M059J (cell line): ENCODE results near the gene GLIS1. TPM values are rescaled to one million over a fixed set of nuclear protein-coding genes. Genes with fewer than 3 reads are reported as not detected.

Experiments used
- DNase-seq: peaks from one replicate; pipeline ENCODE4 v3.0.0-alpha.2; 2012; ENCODE audit warnings: low read depth
- total RNA-seq: library from RNA; depleted of rRNA; stranded (reverse); fragments of >200 nt; shearing (Covaris generic); gene quantifications from 2 replicates; pipeline ENCODE4 v1.2.3, GENCODE V29; 2014

The GLIS1 gene
- total RNA-seq, 1 experiment from 2014 or later, result 3.0 TPM

DNA sequence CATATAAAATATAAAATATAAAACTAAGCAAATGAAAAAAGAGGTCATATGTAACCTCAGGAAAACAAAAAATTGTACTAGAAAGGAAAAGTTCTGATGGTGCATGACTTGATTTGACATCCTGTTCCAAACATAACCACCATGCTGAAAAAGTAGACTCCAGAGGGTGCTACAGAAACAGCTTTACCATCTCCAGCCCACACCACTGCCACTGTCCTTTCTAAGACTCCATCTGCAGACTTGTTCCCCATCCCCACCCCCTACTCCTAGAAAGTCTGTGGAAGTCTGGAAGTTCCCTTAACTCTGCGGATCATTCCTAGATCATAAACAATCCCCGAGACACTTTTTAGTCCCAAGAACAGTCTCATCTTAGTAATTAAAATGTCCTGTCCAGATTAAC lies 20.5 kb downstream of the GLIS1 start:
- DNase-seq, result no peak

DNA sequence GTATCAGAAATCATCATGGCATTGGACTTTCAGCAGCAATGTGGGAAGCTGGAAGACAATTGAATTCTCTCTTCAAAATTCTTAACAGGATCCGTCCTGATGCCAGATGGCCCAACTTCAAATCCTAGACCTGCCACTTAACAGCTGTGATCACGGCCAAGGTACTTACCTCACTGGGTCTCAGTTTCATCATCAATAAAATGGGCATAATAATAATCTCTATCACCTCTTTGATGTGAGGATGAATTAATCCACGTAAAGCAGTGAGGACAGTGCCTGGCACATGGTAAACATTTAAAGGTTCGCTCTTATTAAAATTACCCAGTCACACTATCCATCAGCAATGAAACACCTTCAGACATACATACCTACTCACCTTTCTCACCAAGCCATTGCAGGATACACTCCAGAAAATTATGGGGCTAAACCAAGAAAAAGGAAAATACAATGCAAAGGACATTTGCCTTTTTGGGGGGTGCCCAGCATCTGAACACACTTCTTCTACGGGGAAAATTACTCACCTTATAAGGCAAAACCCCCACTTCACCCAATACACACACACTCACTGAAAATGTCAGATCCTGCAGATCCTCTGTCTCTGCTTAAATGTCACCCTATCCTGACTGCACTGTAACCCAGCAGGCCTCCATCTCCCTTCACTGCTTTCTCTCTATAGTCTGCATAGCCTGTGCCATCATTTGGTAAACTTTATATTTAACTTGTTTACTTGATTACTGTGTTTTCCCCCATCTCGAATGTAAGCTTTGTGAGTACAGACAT lies 21.7 kb downstream of the GLIS1 start:
- DNase-seq, result no peak

GRCh38 chr1:53716150-53716549 lies 22.8 kb downstream of the GLIS1 start:
- DNase-seq, result no peak

GRCh38 chr1:53715478-53715877 lies 23.5 kb downstream of the GLIS1 start:
- peak; percentile 12 for DNase-seq

GRCh38 chr1:53712276-53712675 lies 26.7 kb downstream of the GLIS1 start:
- no peak for DNase-seq

- DNase-seq, result no peak
Measured at GRCh38 chr1:53710584-53710983, 28.4 kb downstream of the GLIS1 start.

- no peak for DNase-seq
Measured at GRCh38 chr1:53708687-53709086, 30.3 kb downstream of the GLIS1 start.

DNA sequence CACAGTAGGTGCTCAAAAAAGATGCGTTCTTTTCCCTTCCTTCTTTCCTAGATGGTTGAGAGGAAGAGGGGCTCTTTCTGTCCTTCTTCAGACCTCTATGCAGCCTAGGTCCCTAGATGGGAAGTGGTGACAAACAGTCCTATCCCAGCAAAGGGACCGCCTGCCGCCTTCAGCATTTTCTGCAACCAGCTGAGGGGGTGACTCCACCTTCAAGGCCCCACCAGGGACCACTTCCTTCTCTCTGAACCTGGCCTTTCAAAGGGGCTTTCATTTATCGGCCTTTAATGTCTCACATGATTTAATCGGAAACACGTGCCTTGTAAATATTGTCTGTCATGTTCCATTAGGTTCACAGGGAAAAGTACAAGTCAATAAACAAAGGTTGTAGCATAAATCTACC lies 32.6 kb downstream of the GLIS1 start:
- DNase-seq, result no peak

GRCh38 chr1:53705446-53706096 lies 33.4 kb downstream of the GLIS1 start:
- DNase-seq, result no peak

DNA sequence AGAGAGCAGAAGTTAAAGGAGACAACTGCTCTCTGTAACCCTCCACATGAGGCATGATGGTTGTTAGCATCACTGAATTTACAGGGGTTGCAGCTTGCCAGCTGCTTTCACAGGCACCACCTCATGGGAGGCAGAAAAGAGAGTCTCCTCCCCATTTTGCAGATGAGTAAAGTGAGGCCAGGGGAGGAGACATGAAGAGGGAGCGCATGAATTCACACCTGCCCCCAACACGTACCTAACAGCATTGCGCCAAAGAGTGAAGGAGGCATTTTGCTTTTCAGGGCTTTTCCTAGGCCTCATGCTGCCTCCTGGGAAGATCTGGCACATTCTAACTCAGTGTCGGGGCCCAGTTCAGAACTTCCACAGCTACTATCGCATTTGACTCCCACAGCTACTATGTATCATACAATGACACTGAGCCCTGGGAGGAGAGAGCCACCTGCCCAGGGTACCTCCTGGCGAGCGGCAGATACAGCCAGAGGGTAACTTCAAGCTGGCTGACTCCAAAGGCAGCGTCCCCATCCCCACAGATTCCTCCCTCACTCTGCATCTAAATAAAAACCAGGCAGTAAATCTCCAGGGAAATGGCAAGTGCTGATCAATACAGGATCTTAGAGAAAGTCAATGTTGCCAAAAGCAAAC lies 34.0 kb downstream of the GLIS1 start:
- no peak for DNase-seq

DNA sequence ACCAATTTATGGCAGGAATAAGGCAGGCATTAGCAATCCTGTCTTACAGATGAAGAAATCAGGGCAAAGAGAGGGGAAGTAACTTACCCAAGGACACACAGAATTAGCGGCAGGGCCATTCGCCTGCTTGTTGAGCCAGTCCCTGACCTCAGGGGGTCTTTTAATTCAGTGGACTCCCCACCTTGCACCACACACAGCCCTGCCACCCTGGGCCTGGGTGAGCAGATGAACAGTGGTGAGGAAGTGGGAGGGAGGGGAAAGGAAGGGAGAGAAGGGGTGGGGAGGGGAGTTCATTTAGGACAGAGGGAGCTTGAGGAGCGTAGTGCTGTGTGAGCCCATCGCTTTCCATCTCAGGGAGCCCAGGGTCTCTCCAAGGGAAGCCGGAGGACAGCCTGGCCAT lies 34.7 kb downstream of the GLIS1 start:
- no peak for DNase-seq

- no peak for DNase-seq
Measured at GRCh38 chr1:53703174-53703573, 35.8 kb downstream of the GLIS1 start.

DNA sequence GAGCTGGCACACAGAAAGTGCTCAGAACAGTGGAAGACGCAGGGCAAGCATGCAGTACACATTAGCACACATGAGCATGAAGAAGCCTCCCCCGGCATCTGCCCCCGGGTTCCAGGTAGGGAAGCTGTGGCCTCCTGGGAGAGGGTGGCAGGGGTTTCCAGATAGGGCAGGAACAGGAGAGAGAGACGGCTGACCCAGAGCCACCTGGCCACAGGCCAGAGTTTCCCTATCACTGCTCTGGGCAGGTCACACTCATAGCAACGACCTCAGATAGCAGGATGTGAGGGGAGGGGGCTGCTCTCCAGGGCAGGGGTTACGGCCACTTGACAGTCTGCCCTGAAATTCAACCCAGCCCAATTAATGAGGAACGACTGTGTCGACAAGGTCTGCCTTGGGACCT lies 36.6 kb downstream of the GLIS1 start:
- no peak for DNase-seq

GRCh38 chr1:53700776-53701175 lies 38.2 kb downstream of the GLIS1 start:
- DNase-seq, result no peak

GRCh38 chr1:53699981-53700380 lies 39.0 kb downstream of the GLIS1 start:
- DNase-seq, result no peak

- DNase-seq, result peak; percentile 51
Measured at GRCh38 chr1:53698384-53698980, 40.5 kb downstream of the GLIS1 start.

- DNase-seq, result no peak
Measured at GRCh38 chr1:53697721-53698383, 41.1 kb downstream of the GLIS1 start.

DNA sequence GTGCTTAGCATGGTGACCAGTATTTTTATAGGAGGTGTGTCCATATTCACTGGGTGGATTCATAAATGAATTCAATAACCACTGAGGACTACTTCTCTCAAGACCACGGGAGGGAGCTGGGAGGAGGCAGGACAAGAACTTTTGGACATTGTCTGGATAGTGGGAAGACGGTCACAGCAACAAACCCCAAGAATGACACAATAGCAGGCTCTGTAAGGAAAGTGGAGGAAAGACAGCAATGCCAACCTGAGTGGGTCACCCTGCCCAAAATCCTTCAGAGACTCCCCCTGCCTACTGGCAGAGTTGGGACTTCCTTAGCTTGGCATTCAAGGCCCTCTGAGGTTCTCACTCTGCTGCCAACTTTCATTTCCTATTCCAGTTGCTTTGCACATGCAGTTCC lies 42.0 kb downstream of the GLIS1 start:
- DNase-seq, result no peak

- no peak for DNase-seq
Measured at GRCh38 chr1:53696571-53696970, 42.4 kb downstream of the GLIS1 start.

DNA sequence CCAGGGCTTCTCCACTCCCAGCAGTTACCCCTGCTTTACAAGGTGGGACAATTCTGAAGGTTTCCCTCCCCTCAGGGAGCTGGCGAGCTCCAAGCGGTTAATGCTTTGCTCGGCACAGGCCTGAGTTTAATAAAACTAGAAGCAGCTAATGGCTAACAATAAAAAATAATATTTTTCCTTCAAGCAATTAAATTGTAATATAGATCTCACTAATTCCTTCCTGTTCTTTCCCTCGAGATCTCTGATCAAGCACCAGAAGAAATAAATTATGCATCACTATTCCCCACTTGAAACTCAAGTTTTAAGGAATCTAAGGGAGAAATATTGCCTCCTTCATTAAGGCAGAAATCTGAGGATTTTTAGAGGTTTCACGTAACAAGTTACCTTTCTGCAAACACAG lies 42.9 kb downstream of the GLIS1 start:
- no peak for DNase-seq

DNA sequence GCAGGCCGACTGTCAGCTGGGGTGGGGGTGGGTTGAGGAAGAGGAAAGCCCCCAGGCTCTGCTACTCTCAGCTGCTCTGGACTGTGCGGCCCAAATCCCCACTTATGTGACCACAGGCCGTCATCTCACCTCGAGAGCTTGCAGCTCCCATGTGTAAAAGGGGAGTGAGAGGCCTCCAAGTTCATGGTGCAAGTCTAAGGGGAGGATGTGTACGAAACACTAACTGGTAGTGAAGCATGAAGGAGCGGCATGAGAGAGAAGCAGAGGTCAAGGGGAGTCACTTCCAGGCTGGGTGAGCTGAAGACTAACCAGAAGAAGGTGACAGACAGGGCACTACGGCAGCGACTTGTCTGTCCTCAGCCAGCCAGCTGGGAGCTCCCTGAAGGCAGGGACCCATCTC lies 43.8 kb downstream of the GLIS1 start:
- DNase-seq, result no peak

DNA sequence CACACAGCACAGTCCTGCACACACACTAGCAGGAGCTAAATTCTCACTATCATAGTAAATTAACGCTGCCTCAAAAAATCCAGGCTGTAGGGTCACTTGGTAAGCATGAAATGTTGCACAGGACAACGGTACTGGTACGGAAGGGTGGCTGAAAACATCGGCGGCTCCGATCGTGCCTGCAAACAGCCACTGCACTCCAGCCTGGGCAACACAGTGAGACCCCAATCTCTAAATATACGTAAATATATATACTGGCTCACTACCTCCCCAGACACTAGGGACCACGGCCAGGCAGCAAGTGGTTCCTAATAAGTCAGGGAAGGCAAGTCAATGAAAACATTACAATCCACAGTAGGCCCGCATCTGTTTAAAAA lies 44.3 kb downstream of the GLIS1 start:
- no peak for DNase-seq
